Gastrocnemius medialis (tissue), 4 donors: ENCODE results near the gene FBXO46. TPM values are rescaled to one million over a fixed set of nuclear protein-coding genes. Genes with fewer than 3 reads are reported as not detected.

Source experiments
- ATAC-seq, 2 donors: fragments of 150-250 bp; one replicate each; pipeline ENCODE4 v1.9.1; 2016
- DNase-seq, 2 donors: peaks; one replicate each; pipeline ENCODE4 v3.0.0-alpha.2; 2019
- H3K27ac ChIP-seq, 4 donors: fragments of 200-600 bp; sonication (generic); 1 replicate in 1 of 4; 2 replicates in 3 of 4; pipeline ENCODE4 v1.5.1; 2016 to 2018; ENCODE audit warnings: mild to moderate bottlenecking in 2 of 4, moderate library complexity in 1 of 4
- H3K27me3 ChIP-seq, 3 donors: fragments of 200-600 bp; sonication (generic) in 2 of 3; 1 replicate in 1 of 3; 2 replicates in 2 of 3; pipeline versions ENCODE4 v1.5.1 to v1.6.0; 2016 to 2019; ENCODE audit warnings: mild to moderate bottlenecking in 1 of 3, moderate library complexity in 1 of 3
- H3K36me3 ChIP-seq, 2 donors: fragments of 200-600 bp; sonication (generic) in 1 of 2; one replicate each; pipeline ENCODE4 v1.5.1; 2017 to 2018
- H3K4me1 ChIP-seq, 2 donors: fragments of 200-600 bp; sonication (generic) in 1 of 2; one replicate each; pipeline ENCODE4 v1.5.1; 2016 to 2017; ENCODE audit warnings: mild to moderate bottlenecking in 2 of 2
- H3K4me3 ChIP-seq, 4 donors: fragments of 200-600 bp; sonication (generic) in 3 of 4; 1 replicate in 1 of 4; 2 replicates in 3 of 4; pipeline ENCODE4 v1.5.1; 2016 to 2019; ENCODE audit warnings: mild to moderate bottlenecking in 2 of 4
- H3K9me3 ChIP-seq, 3 donors: fragments of 200-600 bp; sonication (generic) in 2 of 3; 1 replicate in 1 of 3; 2 replicates in 2 of 3; pipeline ENCODE4 v1.5.1; 2016 to 2019
- CTCF ChIP-seq, 5 experiments: fragments of 450-650 bp in 3 of 5; fragments of 200-600 bp in 2 of 5; sonication (generic) in 2 of 5; IDR thresholded peaks in 4 of 5; conservative IDR thresholded peaks in 1 of 5; 1 replicate in 4 of 5; 2 replicates in 1 of 5; pipeline ENCODE4 v1.5.1; 2016 to 2019; ENCODE audit warnings: antibody characterized with exemption in 5 of 5, mild to moderate bottlenecking in 3 of 5, moderate library complexity in 3 of 5
- POLR2A ChIP-seq, 2 donors: fragments of 450-650 bp; IDR thresholded peaks; one replicate each; pipeline ENCODE4 v1.6.1; 2017; ENCODE audit warnings: antibody characterized with exemption in 2 of 2, mild to moderate bottlenecking in 2 of 2, moderate library complexity in 2 of 2
- in situ Hi-C, 4 donors: fragments of 200-750 bp; cut with MboI; loops; one replicate each; pipeline versions ENCODE4 v1.15.0 to v1.8.0; 2017; ENCODE audit warnings: low sequenced_read_pairs in 4 of 4
- intact Hi-C: fragments of 100-400 bp; cut with DNase I; formaldehyde crosslinking; loops from one replicate; pipeline ENCODE4 v1.15.1; 2023; ENCODE audit warnings: low total_unique reads
- total RNA-seq, 4 donors: library from RNA; depleted of rRNA; stranded (reverse); fragments of >200 nt; gene quantifications; one replicate each; pipeline versions ENCODE4 v1.1.0 to v1.2.3, GENCODE V29; 2016

The FBXO46 gene
- total RNA-seq, 4 donors from 2014 or later = 6.6 to 14.3 (median 8.7) TPM

DNA sequence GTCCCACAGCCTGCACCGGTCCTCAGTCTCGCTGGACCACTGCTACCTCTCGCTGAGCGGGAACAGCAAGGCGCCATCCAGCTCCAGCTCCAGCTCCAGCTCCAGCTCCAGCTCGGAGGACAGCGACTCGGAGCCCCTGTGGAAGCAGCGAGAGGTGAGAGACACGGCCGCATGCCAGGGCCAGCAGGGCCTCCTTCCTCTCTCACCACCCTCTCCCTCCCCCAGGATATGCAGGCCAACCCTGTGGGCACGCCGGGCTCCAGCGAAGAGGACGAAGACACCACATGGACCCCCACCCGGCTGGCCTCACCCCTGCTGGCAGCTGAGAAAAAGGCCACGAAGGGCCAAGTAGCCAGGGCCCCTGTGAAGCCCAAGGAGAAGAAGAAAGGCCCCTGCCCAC lies 31.0 kb upstream of the FBXO46 start:
- Histone ChIP-seq H3K9me3 (no peaks in the 10 kb centered on the region), H3K27ac (no peak overlapping the region), H3K27me3 (no peaks in the 10 kb centered on the region), H3K4me3 (no peak overlapping the region), H3K36me3 (no peaks in the 10 kb centered on the region), H3K4me1 (peaks cover 20 to 33% of the 10 kb centered on the region in 2 donors)
- in situ Hi-C loops = no loop called here
- intact Hi-C loops = no loop called here
- no peak for DNase-seq
- no peak for TF ChIP-seq CTCF (IDR thresholded peaks at IDR 0.05 in 4 of 5, conservative IDR thresholded peaks at IDR 0.05 in 1 of 5)
- no peak for TF ChIP-seq POLR2A (IDR thresholded peaks at IDR 0.05)
- no peak for ATAC-seq

DNA sequence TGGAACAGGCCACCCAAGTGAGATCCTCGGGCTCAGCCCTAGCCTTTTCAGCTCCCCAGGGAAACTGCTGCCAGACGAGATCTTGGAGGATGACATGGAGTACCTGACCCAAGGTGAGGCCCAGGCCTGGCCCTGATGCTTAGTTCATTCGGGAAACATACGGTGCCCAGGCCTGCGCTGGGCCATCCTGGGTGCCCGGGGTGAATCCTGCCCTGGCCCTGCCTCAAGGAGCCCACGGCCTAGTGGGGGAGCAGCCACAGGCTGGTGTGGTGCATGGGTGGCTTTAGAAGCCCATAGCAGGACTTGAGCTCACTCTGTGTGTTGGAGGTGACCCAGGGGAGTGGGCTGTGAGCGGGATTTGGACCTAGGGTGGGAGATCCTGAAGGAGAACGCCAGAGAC lies 28.2 kb upstream of the FBXO46 start:
- intact Hi-C loops (no loop called here), in situ Hi-C loops (no loop called here)
- no peak overlapping the region for H3K4me3 ChIP-seq
- ATAC-seq (no peak), DNase-seq (no peak)
- H3K27ac ChIP-seq = no peak overlapping the region
- no peaks in the 10 kb centered on the region for H3K36me3 ChIP-seq
- no peaks in the 10 kb centered on the region for H3K27me3 ChIP-seq
- peaks cover under 1 to 5% of the 10 kb centered on the region in 2 donors for H3K4me1 ChIP-seq
- no peaks in the 10 kb centered on the region for H3K9me3 ChIP-seq
- no peak for TF ChIP-seq CTCF (IDR thresholded peaks at IDR 0.05 in 4 of 5, conservative IDR thresholded peaks at IDR 0.05 in 1 of 5)
- no peak for TF ChIP-seq POLR2A (IDR thresholded peaks at IDR 0.05)

DNA sequence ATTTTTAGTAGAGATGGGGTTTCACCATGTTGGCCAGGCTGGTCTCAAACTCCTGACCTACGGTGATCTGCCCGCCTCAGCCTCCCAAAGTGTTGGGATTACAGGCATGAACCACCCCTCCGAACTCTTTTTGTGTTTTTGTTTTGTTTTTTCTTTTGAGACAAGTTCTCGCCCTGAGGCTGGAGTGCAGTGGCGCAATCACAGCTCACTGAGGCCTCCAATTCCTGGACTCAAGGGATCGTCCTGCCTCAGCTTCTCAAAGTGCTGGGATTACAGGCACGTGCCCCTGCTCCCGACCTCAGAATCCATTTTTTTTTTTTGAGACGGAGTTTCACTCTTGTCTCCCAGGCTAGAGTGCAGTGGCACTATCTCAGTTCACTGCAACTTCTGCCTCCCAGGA lies 27.0 kb upstream of the FBXO46 start:
- ATAC-seq (no peak), DNase-seq (no peak)
- H3K36me3 ChIP-seq = no peaks in the 10 kb centered on the region
- in situ Hi-C loops = no loop called here
- H3K27me3 ChIP-seq = no peaks in the 10 kb centered on the region
- H3K9me3 ChIP-seq = no peaks in the 10 kb centered on the region
- H3K4me3 ChIP-seq = no peak overlapping the region
- no peak for TF ChIP-seq POLR2A (IDR thresholded peaks at IDR 0.05)
- TF ChIP-seq CTCF (IDR thresholded peaks at IDR 0.05 in 4 of 5, conservative IDR thresholded peaks at IDR 0.05 in 1 of 5) = no peak
- H3K4me1 ChIP-seq = no peaks in the 10 kb centered on the region
- no peak overlapping the region for H3K27ac ChIP-seq
- intact Hi-C loops = no loop called here

DNA sequence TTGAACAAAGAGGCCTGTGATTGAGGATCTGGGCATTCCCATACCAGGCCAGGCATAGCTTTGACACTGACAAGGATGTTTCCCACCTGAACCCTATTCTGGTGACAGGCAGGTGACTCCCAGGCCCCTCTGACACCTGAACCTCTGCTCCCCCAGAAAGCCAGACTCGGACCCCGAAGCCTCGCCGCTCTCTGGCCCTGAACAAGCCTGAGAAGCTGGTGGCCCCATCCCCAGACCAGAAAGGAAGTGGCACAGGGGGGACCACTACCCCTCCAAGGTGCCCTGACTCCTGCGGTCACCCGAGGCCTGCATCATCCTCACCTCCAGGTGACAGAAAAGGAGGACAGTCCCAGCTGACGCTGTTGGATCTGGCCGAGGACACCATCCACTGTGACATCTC lies 23.6 kb upstream of the FBXO46 start:
- Histone ChIP-seq H3K4me3 (no peak overlapping the region), H3K9me3 (no peaks in the 10 kb centered on the region), H3K27me3 (no peaks in the 10 kb centered on the region), H3K36me3 (no peaks in the 10 kb centered on the region), H3K27ac (no peak overlapping the region), H3K4me1 (no peaks in the 10 kb centered on the region)
- no peak for DNase-seq
- TF ChIP-seq CTCF (IDR thresholded peaks at IDR 0.05 in 4 of 5, conservative IDR thresholded peaks at IDR 0.05 in 1 of 5) = no peak
- TF ChIP-seq POLR2A (IDR thresholded peaks at IDR 0.05) = no peak
- ATAC-seq = no peak
- in situ Hi-C loops = no loop called here
- intact Hi-C loops = no loop called here

GRCh38 chr19:45753548-45753947 lies 22.9 kb upstream of the FBXO46 start:
- no peak overlapping the region for H3K4me3 ChIP-seq
- no peaks in the 10 kb centered on the region for H3K9me3 ChIP-seq
- TF ChIP-seq CTCF (IDR thresholded peaks at IDR 0.05 in 4 of 5, conservative IDR thresholded peaks at IDR 0.05 in 1 of 5) (no peak), POLR2A (IDR thresholded peaks at IDR 0.05) (no peak)
- H3K27ac ChIP-seq = no peak overlapping the region
- intact Hi-C loops = no loop called here
- H3K36me3 ChIP-seq = no peaks in the 10 kb centered on the region
- H3K4me1 ChIP-seq = no peaks in the 10 kb centered on the region
- DNase-seq (no peak), ATAC-seq (no peak)
- H3K27me3 ChIP-seq = no peaks in the 10 kb centered on the region
- in situ Hi-C loops = no loop called here
